K562 (cell line): ENCODE results near the gene SLC25A11. TPM values are rescaled to one million over a fixed set of nuclear protein-coding genes. Genes with fewer than 3 reads are reported as not detected.

Source experiments
- ATAC-seq: fragments of 200-7000 bp; cut with Tn5 transposase; 3 replicates; pipeline ENCODE4 v1.9.1; 2020; ENCODE audit warnings: moderate library complexity
- BruUV-seq: library from RNA; stranded (reverse); fragments of 400-500 nt; replicated peaks from 2 replicates; lab custom pipeline; 2021; lab: Mats Ljungman, UMichigan
- CTCF ChIA-PET: fragments of 300-600 bp; formaldehyde crosslinking; extraction: SDS; loops from one replicate; lab custom pipeline; 2021; ENCODE audit warnings: low intra/inter-chr PET ratio; lab: Yijun Ruan, JAX
- POLR2A ChIA-PET: fragments of 300-600, 350-650 bp; sonication (Branson Sonifier 250); formaldehyde crosslinking; extraction: SDS; loops from one replicate; lab custom pipeline; 2021; ENCODE audit warnings: antibody characterized with exemption, inconsistent platforms; lab: Yijun Ruan, JAX
- DNase-seq, 4 experiments: peaks; one replicate each; pipeline versions ENCODE4 v3.0.0 to v3.0.0-alpha.2; 2011 to 2018; ENCODE audit warnings: low spot score in 3 of 4, mixed read lengths in 3 of 4; ENCODE audit errors: extremely low read depth in 1 of 4
- FAIRE-seq: peaks from 2 replicates; lab custom pipeline; 2011; peaks lifted over from hg19 to GRCh38; lab: Jason Lieb, UNC
- H2AFZ ChIP-seq: 2 replicates; pipeline ENCODE4 v1.6.0; 2011; ENCODE audit warnings: low read depth, low read length, control low read depth, inconsistent platforms
- H3K27ac ChIP-seq: fragments of 200-600 bp; 3 replicates; pipeline ENCODE4 v1.8.0; 2011; ENCODE audit warnings: low read depth, mild to moderate bottlenecking, control low read depth, inconsistent platforms, low read length, moderate library complexity, mixed read lengths; ENCODE audit errors: extremely low read depth
- H3K27me3 ChIP-seq, 2 experiments: fragments of 300-600 bp in 1 of 2; 2 replicates in 1 of 2; 3 replicates in 1 of 2; pipeline versions ENCODE4 v1.6.0 to v1.8.0; 2011; ENCODE audit warnings: inconsistent platforms in 2 of 2, low read length in 2 of 2, mild to moderate bottlenecking in 1 of 2, mixed read lengths in 1 of 2, moderate library complexity in 1 of 2; ENCODE audit not compliant: control insufficient read depth in 2 of 2, insufficient read depth in 2 of 2
- H3K36me3 ChIP-seq: fragments of 300-600 bp; 3 replicates; pipeline ENCODE4 v1.8.0; 2011; ENCODE audit warnings: mild to moderate bottlenecking, low read length, inconsistent platforms; ENCODE audit not compliant: control insufficient read depth, insufficient read depth
- H3K4me1 ChIP-seq, 2 experiments: fragments of 200-600 bp in 1 of 2; replicated peaks in 1 of 2; 2 replicates in 1 of 2; 3 replicates in 1 of 2; pipeline versions ENCODE4 v1.5.1 to v1.8.0; 2011; ENCODE audit warnings: inconsistent platforms in 2 of 2, low read length in 2 of 2, mild to moderate bottlenecking in 1 of 2, mixed read lengths in 1 of 2, moderate library complexity in 1 of 2; ENCODE audit not compliant: control insufficient read depth in 2 of 2, insufficient read depth in 2 of 2
- H3K4me2 ChIP-seq: 2 replicates; pipeline ENCODE4 v1.6.1; 2011; ENCODE audit warnings: low read length, control low read depth, inconsistent platforms, mixed read lengths; ENCODE audit not compliant: insufficient read depth
- H3K4me3 ChIP-seq: fragments of 200-600 bp; sonication (generic), shearing (Covaris generic); 2 replicates; pipeline ENCODE4 v1.5.1; 2016; ENCODE audit warnings: control low read depth, inconsistent platforms
- H3K79me2 ChIP-seq: fragments of 200-600 bp; 3 replicates; pipeline ENCODE4 v1.8.0; 2011; ENCODE audit warnings: low read length, inconsistent platforms; ENCODE audit not compliant: control insufficient read depth, insufficient read depth
- H3K9ac ChIP-seq, 2 experiments: 2 replicates each; pipeline versions ENCODE4 v1.6.0 to v1.6.1; 2011; ENCODE audit warnings: low read depth in 2 of 2, low read length in 2 of 2, control low read depth in 1 of 2, inconsistent platforms in 1 of 2, mild to moderate bottlenecking in 1 of 2, mixed read lengths in 1 of 2; ENCODE audit not compliant: insufficient read depth in 1 of 2
- H3K9me1 ChIP-seq: one replicate; pipeline ENCODE4 v1.6.0; 2011; ENCODE audit warnings: inconsistent platforms, mild to moderate bottlenecking, low read length, moderate library complexity; ENCODE audit not compliant: control insufficient read depth, insufficient read depth
- H3K9me3 ChIP-seq: replicated peaks from 2 replicates; pipeline ENCODE4 v1.5.1; 2011; ENCODE audit warnings: low read depth, low read length, inconsistent platforms; ENCODE audit not compliant: control insufficient read depth, insufficient read depth
- H4K20me1 ChIP-seq: replicated peaks from 2 replicates; pipeline ENCODE4 v1.6.1; 2011; ENCODE audit warnings: low read length, inconsistent platforms, mixed read lengths; ENCODE audit not compliant: control insufficient read depth, insufficient read depth
- YY1 ChIP-seq, 3 experiments: IDR thresholded peaks; 2 replicates each; pipeline ENCODE4 v1.6.1; 2011; ENCODE audit warnings: low read length in 2 of 3, mild to moderate bottlenecking in 2 of 3, moderate library complexity in 2 of 3, borderline replicate concordance in 1 of 3, control low read depth in 1 of 3, low read depth in 1 of 3; ENCODE audit not compliant: insufficient read depth in 3 of 3, insufficient replicate concordance in 2 of 3, control insufficient read depth in 1 of 3, insufficient read length in 1 of 3; ENCODE audit errors: extremely low read depth in 1 of 3
- ZNF133 ChIP-seq: fragments of 250-450 bp; sonication (Bioruptor Pico); IDR thresholded peaks from 2 replicates; pipeline ENCODE4 v1.4.0; 2020; ENCODE audit warnings: mild to moderate bottlenecking
- WGBS: fragments of 100-300 bp; shearing (Covaris generic); methylation state at CpG from one replicate; pipeline ENCODE4 v1.1.6; 2016; ENCODE audit warnings: low coverage, mixed read lengths; ENCODE audit not compliant: insufficient coverage; ENCODE audit errors: missing lambda C conversion rate; 5-methylcytosine and 5-hydroxymethylcytosine counted together
- in situ Hi-C: fragments of 300-500 bp; cut with MboI; formaldehyde crosslinking; loops from 4 replicates; pipeline ENCODE4 v1.15.0; 2018; ENCODE audit warnings: inconsistent platforms, mixed read lengths
- intact Hi-C: fragments of 100-400 bp; cut with micrococcal nuclease; formaldehyde crosslinking; loops from 2 replicates; pipeline ENCODE4 v1.14.2; 2022
- polyA plus RNA-seq, 8 experiments: library from polyadenylated mRNA; depleted of rRNA in 4 of 8; stranded (reverse) in 5 of 8; unstranded in 3 of 8; fragments of >200 nt; fragmentation: Nextera tagmentation in 2 of 8; fragmentation: Illumina TruSeq in 1 of 8; extraction: Ambion mirVana in 2 of 8; extraction: Trizol in 1 of 8; gene quantifications; 2 replicates each; pipeline versions ENCODE4 v1.2.1 to v1.2.3, GENCODE V29; 2011 to 2014; ENCODE audit warnings: inconsistent platforms in 1 of 8, missing spikeins in 1 of 8
- total RNA-seq, 7 experiments: library from RNA; depleted of rRNA in 6 of 7; stranded (reverse); fragments of >200 nt in 6 of 7; fragmentation: Illumina TruSeq in 2 of 7; extraction: Trizol in 2 of 7; gene quantifications; 2 replicates each; pipeline versions ENCODE4 v1.2.1 to v1.2.3, GENCODE V29; 2011 to 2021; ENCODE audit warnings: low replicate concordance in 1 of 7

SLC25A11 gene
- total and polyA plus RNA-seq, 9 of the 15 experiments (the other 6 are each of a cell fraction or from before 2014, with no cell fraction given): 3.1 to 56.7 (median 32.9) TPM

GRCh38 chr17:4965311-4965986 is 25.6 kb upstream of the SLC25A11 start:
- H3K4me2 ChIP-seq: no peak overlapping the region
- H3K4me1 ChIP-seq: peaks cover 25 to 27% of the 10 kb centered on the region in 2 experiments
- H3K4me3 ChIP-seq: no peak overlapping the region
- DNase-seq (no peak), ATAC-seq (no peak), FAIRE-seq (no peak)
- ChIA-PET CTCF (no interaction called here), POLR2A (interaction anchor here (0.6 to 3.2 kb wide), 7 partner anchors 10 to 51 kb away, joined by 3 to 21 read pairs (median 4); partner anchors contain the start of gene PFN1)
- in situ Hi-C loops: no loop called here
- H3K27me3 ChIP-seq: no peaks in the 10 kb centered on the region
- H3K9me1 ChIP-seq: no peaks in the 10 kb centered on the region
- intact Hi-C loops: loop anchor here (10.0 kb wide), 1 partner anchor 61 kb away; the partner anchor contains the start of gene CHRNE
- peaks cover 26% of the 10 kb centered on the region; the same call in 1 of the 3 replicates for H3K36me3 ChIP-seq
- H3K9me3 ChIP-seq: no peaks in the 10 kb centered on the region
- H3K79me2 ChIP-seq: peaks cover 26% of the 10 kb centered on the region
- WGBS: 97% methylated on average over 8 of the region's 15 CpGs
- H3K27ac ChIP-seq: no peak overlapping the region; the same call in 2 of the 3 replicates
- BruUV-seq: no TSS peak
- TF ChIP-seq ZNF133 (CRISPR knock-in tag): no peak
- peak in 1 of 3 experiments; percentile 23 for TF ChIP-seq YY1 (IDR thresholded peaks at IDR 0.05; ENCODE audit: borderline replicate concordance in 1 of 3, control insufficient read depth in 1 of 3, extremely low read depth in 1 of 3, insufficient read depth in 3 of 3, insufficient read length in 1 of 3, insufficient replicate concordance in 2 of 3, low read depth in 1 of 3, low read length in 2 of 3)
- no peak overlapping the region for H3K9ac ChIP-seq
- H4K20me1 ChIP-seq: no peaks in the 10 kb centered on the region
- no peak overlapping the region for H2AFZ ChIP-seq
